HG03460 (cell line): ENCODE results near the gene CAMSAP2.
"Not testable (repeated sequence)": the region's sequence is repeated elsewhere in the genome, so short reads cannot be mapped to it uniquely, and the experiment has no call there.

ENCODE experiments used
- ATAC-seq: cut with Tn5 transposase; IDR thresholded peaks from one replicate; pipeline ENCODE4 v1.9.1; 2021; ENCODE audit not compliant: unreplicated experiment

Gene CAMSAP2

DNA sequence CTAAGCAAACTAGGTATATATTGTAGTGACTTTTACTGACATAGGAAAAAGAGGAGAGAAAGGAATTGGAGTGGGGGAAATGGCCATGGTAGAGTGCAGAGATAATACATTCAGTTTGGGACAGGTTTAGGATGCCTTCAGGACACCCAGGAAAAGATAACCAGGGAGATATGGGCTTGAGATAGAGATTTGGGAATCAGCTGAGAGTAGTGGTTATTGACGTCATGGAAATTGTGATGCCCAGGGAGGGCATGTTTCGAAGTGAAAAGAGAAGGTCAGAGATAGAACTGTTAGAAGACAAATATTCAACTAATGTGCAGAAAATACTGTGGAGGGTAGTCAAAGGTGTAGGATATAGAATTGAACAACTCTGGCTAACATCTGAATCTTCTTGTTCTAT, 40.6 kb downstream of the CAMSAP2 start:
- no peak for ATAC-seq

DNA sequence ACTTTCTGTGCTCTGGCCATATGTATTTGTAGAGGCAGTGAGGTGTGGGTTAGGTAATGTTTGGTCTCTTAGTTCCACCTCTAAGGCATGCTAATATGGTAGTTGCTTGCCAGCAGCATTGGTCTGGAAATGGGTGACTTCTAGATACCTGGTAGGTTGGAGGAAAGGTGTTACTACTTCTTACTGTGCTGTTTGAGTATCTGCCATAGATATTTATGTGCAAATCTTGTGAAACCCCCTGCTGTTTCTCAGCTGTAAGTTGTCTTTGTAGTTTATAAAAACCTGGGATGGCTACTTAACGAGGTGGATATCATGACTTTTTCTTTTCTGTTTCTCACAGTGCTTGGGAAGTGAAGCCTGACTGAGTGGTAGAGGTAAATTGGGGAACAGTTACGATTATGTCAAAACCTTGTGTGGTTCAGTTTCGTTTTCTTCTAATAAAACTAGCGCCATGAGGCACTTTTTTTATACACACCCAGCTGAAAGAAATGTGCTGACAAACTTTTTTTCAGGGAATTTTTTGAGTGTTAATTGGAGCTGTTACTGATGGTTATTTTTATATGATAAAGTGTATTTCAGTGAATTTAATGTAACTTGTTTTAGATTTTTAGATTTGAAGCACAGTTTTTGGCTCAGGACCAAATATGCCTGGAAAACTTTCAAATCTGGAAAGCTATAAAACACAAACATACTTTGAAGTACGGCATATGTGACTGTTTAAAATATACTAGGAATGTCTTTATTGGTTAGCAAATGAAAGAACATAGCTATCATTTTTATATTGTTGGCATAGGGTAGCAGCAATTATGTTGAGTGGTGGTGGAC, 42.1 kb downstream of the CAMSAP2 start:
- no peak for ATAC-seq

DNA sequence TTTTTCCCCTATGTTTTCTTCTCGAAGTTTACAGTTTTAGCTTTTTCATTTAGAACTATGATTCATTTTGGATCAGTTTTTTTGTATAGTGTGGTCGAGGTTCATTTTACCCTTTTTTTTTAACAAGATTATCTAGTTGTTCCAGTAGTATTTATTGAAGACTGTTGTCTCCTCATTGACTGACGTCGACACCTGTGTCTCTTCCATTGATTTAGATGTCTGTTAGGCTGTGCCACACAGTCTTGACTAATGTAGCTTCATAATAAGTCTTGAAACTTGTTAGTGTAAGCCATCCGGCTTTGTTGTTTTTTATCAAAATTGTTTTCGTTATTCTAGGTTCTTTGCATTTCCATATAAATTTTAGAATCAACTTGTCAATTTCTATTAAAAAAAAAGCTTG, 45.2 kb downstream of the CAMSAP2 start:
- ATAC-seq = no peak

DNA sequence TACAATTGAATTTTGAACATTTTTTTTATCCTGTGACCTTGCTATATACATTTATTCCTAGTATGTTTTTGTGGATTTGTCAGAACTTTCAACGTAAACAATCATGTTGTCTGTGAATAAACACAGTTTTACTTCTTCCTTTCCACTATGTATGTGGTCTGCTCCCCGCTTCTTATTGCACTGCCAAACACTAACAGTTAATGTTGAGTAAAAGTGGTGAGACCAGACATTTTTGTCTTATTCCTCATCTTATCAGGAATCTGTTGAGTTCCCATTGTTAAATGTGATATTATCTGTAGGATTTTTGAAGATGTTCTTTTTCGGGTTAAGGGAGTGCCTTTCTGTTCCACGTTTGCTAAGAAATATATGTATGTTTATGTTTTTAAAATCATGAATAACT, 45.9 kb downstream of the CAMSAP2 start:
- no peak for ATAC-seq

DNA sequence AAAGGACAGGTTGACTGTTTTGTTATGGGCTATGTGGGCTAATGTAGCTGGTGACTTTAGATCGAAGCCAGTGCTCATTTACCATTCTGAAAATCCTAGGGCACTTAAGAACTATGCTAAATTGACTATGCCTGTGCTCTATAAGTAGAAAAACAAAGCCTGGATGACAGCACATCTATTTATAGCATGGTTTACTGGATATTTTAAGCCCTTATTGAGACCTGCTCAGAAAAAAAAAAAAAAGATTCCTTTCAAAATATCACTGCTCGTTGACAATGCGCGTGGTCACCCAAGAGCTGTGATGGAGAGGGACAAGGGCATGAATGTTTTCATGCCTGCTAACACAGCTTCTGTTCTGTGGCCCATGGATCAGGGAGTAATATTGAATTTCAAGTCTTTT, 48.1 kb downstream of the CAMSAP2 start:
- no peak for ATAC-seq

DNA sequence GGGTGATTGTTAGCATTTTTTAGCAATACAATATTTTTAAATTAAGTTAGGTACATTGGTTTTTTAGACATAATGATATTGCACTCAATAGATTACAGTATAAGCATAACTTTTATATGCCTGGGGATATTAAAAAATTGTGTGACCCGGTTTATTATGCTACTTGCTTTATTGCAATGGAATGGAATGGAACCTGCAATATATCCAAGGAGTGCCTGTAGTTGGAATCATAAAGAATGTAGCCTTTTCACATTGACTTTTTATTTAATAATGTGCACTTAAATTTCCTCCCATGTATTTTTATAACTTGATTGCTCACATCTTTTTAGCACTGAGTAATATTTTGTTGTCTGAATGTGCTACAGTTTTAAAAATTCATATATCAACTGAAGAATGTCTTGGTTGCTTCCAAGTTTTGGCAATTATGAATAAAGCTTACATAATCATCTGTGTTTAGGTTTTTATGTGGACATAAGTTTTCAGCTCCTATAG, 49.2 kb downstream of the CAMSAP2 start:
- no peak for ATAC-seq

DNA sequence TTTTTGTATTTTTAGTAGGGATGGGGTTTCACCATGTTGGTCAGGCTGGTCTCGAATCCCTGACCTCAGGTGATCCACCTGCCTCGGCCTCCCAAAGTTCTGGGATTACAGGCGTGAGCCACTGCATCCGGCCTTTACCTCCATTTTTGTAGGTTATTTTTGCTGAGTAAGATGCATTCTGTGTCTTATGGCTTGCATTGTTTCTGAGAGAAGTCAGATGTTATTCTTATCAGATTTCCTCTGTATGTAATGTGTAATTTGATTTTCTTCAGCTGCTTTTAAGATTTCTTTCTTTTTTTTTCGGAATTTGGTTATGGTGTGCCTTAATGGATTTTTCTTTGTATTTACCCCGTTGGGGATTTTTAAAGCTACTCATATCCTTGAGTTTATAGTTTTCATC, 52.3 kb downstream of the CAMSAP2 start:
- not testable (repeated sequence) for ATAC-seq

DNA sequence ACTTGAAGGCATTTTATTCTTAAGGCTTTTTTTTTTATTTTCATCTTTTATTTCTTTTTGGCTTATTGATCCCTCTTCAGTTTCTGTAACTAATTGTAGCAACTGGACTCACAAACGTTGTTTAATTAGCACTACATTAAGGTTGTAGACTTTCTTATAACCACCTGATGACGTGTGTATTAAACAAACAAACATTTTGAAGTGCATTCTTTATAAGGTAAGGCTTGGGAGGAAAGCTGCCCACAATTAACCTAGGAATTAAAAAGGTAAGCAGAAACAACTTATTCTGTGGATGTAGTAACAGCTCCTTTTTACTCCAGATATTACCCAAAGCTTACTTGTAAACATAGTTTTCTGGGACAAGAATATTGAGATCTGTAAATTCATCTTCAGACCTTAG, 55.0 kb downstream of the CAMSAP2 start:
- no peak for ATAC-seq

DNA sequence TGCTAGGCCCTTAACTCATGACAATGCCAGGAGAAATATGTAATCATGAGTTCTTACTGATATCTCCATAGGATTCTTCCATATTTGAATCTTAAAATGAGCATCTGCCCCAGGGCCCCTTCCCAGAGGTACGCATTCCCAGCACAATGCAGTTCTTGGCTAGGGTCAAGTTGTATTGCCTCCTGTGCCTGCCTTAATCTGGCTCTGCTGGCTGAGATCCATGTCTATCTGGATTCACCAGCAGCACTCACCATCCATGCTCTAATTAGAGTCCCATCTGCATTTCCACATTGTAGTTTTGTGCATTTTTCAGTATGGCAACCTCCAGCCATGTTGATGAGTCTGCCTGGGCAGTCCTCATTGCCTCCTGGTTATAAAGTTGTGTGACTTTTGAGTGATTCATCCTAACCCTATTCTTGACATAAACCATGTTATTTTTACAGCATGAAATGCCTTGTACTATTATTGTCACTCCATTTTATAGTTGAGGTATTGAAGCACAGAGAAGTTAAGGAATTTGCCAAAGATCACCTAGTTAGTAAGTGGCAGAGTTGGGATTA, 55.9 kb downstream of the CAMSAP2 start:
- no peak for ATAC-seq

DNA sequence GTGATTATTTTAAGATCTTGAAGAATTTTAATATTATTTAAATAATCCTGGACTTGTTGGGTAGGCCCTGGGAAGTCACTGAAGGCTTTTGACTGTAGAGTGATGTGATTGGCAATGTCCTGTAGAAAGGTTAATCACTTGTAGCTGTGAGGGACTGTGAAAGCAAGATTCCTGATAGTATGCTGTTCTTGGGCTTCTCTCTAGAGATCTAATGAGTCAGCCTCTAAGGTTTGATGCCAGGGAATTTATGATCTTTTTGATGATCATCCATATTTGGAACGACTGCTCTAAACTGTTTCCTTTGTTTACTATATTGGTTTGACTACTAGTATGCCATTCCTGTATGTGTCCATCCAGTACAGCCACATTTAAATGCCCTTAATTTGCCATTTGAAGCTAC, 56.5 kb downstream of the CAMSAP2 start:
- no peak for ATAC-seq

DNA sequence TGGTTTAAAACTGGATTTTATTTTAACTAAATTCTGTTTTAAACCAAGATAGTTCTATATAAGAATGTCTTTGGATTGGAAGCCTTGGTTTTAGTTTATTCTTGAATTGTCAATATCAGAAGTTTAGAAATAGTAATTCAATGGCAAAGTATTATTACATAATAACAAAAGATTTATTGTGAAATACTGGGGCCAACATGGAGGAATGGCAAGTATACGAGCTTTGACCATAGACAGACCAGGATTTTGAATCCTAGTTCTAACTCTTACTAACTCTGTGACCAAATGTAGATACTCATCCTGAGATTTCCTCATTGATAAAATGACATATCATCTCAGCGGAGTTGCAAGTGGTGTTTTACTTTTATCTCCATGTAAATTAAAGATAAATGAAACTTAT, 63.3 kb downstream of the CAMSAP2 start:
- no peak for ATAC-seq

DNA sequence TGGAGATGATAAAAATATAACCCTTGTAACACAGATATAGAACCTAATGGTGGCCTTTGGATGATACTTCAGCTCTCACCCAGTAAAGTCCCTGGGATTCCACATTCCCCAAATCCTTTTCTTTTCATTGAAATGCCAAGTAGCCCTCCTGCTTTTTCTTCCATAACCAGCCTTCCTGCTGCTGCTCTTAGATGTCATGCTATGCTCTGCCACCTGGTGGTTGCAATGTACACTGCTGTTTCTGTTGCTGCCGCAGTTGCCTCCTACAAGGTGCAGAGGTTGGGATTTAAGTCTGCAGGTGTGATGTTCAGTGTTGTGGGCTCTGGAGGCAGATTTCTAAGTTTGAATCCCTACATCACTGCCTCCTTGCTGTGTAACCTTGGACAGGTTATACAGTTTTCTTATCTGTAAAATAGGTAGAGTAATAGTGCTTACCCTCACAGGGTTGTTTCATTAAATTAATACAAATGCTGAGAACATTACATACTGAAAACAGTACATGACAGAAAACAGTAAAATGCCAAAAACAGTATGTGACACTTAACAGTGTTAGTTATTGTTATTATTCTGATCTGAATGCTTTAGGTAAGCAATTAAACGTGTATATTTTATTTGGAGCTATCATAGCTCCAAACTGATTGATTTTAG, 64.3 kb downstream of the CAMSAP2 start:
- peak; percentile 62 for ATAC-seq

DNA sequence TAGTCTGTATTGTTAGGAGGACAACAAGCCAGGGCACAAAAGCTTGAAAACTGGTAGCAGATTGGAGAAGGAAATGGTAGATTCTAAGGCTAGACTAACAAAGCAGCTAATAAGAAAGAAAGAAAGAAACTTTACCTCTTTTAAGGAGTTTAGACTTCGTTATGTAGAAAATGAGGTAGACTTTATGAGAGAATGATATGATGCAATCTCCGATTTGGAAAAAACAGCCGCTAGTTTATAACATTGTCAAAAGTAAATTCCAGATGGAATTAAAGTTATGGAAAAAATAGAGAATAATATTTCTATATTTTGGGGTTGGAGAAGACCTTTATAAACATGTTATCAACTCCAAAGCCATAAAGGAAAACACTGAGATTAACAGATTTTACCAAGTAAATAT, 67.0 kb downstream of the CAMSAP2 start:
- ATAC-seq = no peak

DNA sequence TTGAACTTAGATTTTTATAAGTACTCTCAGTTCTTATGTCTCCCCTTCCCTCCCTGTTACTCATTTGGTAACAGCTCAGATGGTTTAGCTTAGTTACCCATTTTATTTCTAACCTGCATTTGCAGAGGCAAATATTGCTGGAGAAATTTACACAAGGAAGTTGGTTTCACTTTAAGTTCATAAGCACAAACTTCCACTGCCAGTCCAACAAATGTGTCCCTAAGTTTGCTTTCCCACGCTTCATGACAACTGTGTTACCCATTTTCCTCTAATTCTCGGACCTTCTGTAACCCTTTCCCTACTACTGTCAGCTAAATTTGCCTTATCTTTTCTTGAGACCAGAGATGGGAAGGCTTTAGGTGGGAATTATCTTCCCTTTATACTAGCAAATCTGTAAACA, 70.2 kb downstream of the CAMSAP2 start:
- no peak for ATAC-seq

DNA sequence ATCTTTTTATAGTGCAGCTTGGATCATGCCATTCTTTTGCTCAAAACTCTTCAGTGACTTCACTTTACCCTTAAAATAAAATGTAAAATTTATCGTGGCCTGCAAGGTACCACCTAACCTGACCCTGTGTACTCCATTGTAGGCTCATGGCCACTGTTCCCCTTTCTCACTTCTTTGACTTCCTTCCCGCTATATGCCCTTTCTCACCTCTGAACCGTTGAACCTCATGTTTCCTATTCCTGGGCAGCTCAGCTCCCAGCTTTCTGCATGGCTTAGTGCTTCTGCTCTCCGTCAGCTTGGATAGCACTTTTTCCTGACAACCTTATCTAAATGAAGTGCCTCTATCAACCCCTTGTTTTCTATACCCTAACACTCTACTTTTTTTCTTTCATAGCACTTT, 73.0 kb downstream of the CAMSAP2 start:
- no peak for ATAC-seq

DNA sequence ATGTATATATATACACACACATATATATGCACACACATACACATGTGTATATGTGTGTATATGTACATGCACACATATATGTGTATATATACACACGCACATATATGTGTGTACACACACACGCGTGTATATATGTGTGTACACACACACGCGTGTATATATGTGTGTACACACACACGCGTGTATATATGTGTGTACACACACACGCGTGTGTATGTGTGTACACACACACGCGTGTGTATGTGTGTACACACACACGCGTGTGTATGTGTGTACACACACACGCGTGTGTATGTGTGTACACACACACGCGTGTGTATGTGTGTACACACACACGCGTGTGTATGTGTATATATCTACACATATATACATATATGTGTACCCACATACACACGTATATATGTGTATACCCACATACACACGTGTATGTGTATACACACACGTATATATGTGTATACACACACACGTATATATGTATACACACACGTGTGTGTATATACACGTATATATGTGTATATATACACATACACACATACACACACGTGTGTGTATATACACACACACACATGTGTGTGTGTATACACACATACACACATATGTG, 78.0 kb downstream of the CAMSAP2 start:
- not testable (repeated sequence) for ATAC-seq

DNA sequence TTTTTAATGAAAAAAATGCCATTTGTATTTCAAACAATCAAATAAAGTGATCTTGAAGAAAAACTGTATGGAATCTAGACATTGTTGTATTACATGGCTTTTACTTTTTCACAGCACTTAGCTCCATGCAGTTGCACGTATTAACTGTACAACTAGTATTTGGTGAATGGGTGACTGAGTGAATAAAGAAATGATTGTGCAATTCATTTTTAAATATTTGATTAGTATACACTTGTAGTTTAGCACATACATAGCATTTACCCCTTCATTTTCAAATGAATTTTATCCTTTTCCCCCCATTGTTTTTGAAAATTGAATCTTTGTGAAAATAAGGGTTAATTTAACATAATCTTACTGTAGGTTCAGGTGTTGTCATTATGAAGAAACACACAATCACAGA, 79.6 kb downstream of the CAMSAP2 start:
- ATAC-seq = no peak

DNA sequence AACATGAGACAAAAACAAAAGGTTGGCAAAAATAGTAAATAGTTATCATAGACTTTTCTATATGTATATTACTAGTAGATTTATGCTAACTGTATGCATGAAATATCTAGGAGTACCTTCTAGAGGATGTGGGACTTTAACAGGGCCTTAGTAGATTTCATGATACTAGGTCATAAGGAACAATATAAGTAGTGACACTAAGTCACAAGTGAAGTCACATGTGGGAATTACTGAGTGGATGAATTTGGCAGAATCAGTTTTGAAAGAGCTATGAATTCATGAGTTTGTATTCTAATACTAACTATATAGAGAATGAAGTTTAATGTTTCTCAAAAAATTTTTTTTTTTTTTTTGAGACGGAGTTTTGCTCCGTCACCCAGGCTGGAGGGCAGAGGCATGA, 81.0 kb downstream of the CAMSAP2 start:
- no peak for ATAC-seq

DNA sequence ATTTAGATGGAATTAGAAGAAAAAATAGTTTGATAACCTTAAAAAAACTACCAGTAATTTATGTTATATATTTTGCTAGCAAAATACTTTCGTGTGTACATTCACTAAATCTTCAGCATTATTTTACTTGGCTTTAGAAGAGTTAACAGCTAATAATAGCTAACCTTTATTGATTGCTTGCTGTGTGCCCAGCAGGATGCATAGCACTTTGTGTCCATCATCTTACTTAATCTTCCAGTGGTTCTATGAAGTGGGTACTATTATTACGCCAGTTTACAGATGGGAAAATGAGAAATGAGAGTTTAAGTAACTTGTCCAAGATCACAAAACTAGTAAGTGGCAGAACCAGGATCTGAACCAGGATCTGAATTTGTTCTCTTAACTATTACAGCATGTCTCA, 92.4 kb downstream of the CAMSAP2 start:
- no peak for ATAC-seq

DNA sequence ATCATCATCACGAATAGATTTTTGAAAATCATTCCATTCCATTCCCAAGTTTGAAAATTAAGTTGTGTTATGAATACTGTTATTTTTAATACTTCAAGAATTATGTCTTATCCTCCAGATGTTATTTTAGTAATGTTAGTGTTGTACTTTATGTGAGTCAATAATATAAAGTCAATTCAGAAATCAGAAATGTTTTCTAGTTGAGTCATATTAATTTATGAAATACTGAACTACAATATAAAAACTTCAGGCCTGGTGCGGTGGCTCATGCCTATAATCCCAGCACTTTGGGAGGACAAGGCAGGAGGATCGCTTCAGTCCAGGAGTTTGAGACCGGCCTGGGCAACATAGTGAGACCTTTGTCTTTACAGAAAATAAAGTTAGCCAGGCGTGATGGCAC, 95.7 kb downstream of the CAMSAP2 start:
- no peak for ATAC-seq

DNA sequence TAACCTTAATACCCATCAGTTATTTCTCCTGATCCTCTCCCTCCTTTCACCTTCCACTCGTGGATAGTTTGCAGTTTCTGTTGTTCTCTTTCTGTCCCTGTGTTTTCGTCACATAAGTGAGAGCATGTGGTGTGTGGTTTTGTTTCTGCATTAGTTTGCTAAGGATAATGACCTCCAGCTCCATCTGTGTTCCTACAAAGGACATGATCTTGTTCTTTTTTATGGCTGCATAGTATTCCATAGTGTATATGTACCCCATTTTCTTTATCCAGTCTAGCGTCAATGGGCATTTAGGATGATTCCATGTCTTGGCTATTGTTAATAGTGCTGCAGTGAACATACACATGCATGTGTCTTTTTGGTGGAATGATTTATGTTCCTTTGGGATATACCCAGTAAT, 97.5 kb downstream of the CAMSAP2 start:
- ATAC-seq = no peak
